MM.1S (cell line): Measurements from ENCODE around the gene SRRM4.
"Not testable (repeated sequence)": the region's sequence is repeated elsewhere in the genome, so short reads cannot be mapped to it uniquely, and the experiment has no call there.

ENCODE experiments used
- EZH2 ChIP-seq: fragments of 300-600 bp; sonication (generic); optimal IDR thresholded peaks from 2 replicates; pipeline ENCODE3; 2017; ENCODE audit warnings: low read depth, mild to moderate bottlenecking, antibody characterized with exemption, low read length, mixed read lengths
- EZH2phosphoT487 ChIP-seq: fragments of 300-600 bp; sonication (generic); IDR thresholded peaks from 2 replicates; pipeline ENCODE4 v1.6.1; 2018; ENCODE audit warnings: antibody characterized with exemption, low read length
- TF ChIP-seq, protein P1 (sequence below): fragments of 300-600 bp; sonication (generic); IDR thresholded peaks from 2 replicates; pipeline ENCODE4 v1.5.1; 2016; ENCODE audit warnings: antibody characterized with exemption, low read length, mixed read lengths

DNA sequence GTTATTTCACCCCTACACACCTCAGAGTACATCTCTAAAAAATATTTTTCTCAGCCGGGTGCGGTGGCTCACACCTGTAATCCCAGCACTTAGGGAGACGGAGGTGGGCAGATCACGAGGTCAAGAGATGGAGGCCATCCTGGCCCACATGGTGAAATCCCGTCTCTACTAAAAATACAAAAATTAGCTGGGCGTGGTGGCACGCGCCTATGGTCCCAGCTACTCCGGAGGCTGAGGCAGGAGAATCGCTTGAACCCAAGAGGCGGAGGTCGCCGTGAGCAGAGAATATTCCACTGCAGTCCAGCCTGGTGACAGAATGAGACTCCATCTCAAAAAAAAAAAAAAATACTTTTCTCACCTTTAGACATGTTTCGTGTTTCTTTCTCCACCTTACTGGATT lies 52.0 kb downstream of the SRRM4 start:
- not testable (repeated sequence) for TF ChIP-seq EZH2, EZH2phosphoT487
- TF ChIP-seq, protein P1, sequence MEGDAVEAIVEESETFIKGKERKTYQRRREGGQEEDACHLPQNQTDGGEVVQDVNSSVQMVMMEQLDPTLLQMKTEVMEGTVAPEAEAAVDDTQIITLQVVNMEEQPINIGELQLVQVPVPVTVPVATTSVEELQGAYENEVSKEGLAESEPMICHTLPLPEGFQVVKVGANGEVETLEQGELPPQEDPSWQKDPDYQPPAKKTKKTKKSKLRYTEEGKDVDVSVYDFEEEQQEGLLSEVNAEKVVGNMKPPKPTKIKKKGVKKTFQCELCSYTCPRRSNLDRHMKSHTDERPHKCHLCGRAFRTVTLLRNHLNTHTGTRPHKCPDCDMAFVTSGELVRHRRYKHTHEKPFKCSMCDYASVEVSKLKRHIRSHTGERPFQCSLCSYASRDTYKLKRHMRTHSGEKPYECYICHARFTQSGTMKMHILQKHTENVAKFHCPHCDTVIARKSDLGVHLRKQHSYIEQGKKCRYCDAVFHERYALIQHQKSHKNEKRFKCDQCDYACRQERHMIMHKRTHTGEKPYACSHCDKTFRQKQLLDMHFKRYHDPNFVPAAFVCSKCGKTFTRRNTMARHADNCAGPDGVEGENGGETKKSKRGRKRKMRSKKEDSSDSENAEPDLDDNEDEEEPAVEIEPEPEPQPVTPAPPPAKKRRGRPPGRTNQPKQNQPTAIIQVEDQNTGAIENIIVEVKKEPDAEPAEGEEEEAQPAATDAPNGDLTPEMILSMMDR: not testable (repeated sequence)
